Neural cell (in vitro differentiated cells): ENCODE results near the gene C9orf72. TPM values are rescaled to one million over a fixed set of nuclear protein-coding genes. Genes with fewer than 3 reads are reported as not detected.

Experiments used
- H2AFZ ChIP-seq: fragments of 200-600, 300-800 bp; sonication (generic), shearing (Covaris generic); 2 replicates; pipeline ENCODE4 v1.6.0; 2014; ENCODE audit warnings: low read depth, mild to moderate bottlenecking, antibody characterized with exemption, low read length, moderate library complexity
- H3F3A ChIP-seq: fragments of 200-600 bp; shearing (Covaris generic); 2 replicates; pipeline ENCODE4 v1.6.1; 2016; ENCODE audit warnings: mild to moderate bottlenecking, moderate library complexity, mixed read lengths, antibody characterized with exemption, low read length; ENCODE audit not compliant: insufficient read depth, poor library complexity, severe bottlenecking
- H3K27ac ChIP-seq: fragments of 200-600, 300-800 bp; sonication (generic), shearing (Covaris generic); 2 replicates; pipeline ENCODE4 v1.5.1; 2014; ENCODE audit warnings: mild to moderate bottlenecking, low read length, moderate library complexity
- H3K27me3 ChIP-seq: fragments of 300-800, 200-600 bp; sonication (generic), shearing (Covaris generic); 2 replicates; pipeline ENCODE4 v1.6.0; 2014; ENCODE audit warnings: mild to moderate bottlenecking, low read depth, low read length, moderate library complexity; ENCODE audit not compliant: insufficient read depth
- H3K36me3 ChIP-seq: fragments of 300-800, 200-600 bp; sonication (generic), shearing (Covaris generic); 2 replicates; pipeline ENCODE4 v1.5.1; 2014; ENCODE audit warnings: mild to moderate bottlenecking, antibody characterized with exemption, low read length, moderate library complexity; ENCODE audit not compliant: insufficient read depth
- H3K4me2 ChIP-seq: fragments of 300-800, 200-600 bp; sonication (generic), shearing (Covaris generic); 2 replicates; pipeline ENCODE4 v1.6.0; 2014; ENCODE audit warnings: mild to moderate bottlenecking, low read length
- H3K4me3 ChIP-seq: fragments of 300-800, 200-600 bp; sonication (generic), shearing (Covaris generic); 2 replicates; pipeline ENCODE4 v1.5.1; 2014; ENCODE audit warnings: mild to moderate bottlenecking, low read length, moderate library complexity
- H3K79me2 ChIP-seq: fragments of 200-600 bp; shearing (Covaris generic); replicated peaks from 2 replicates; pipeline ENCODE4 v1.6.0; 2014; ENCODE audit warnings: mild to moderate bottlenecking, low read length, moderate library complexity; ENCODE audit not compliant: insufficient read depth
- H3K9ac ChIP-seq: fragments of 300-800, 200-600 bp; sonication (generic), shearing (Covaris generic); 2 replicates; pipeline ENCODE4 v1.6.1; 2016; ENCODE audit warnings: mild to moderate bottlenecking, low read length, mixed read lengths
- H3K9me2 ChIP-seq: fragments of 200-600 bp; shearing (Covaris generic); 2 replicates; pipeline ENCODE4 v1.6.1; 2016; ENCODE audit warnings: mild to moderate bottlenecking, low read length, mixed read lengths; ENCODE audit not compliant: insufficient read depth
- H3K9me3 ChIP-seq: fragments of 200-600, 300-800 bp; sonication (generic), shearing (Covaris generic); 2 replicates; pipeline ENCODE4 v1.6.1; 2016; ENCODE audit warnings: mild to moderate bottlenecking, mixed run types, low read length, moderate library complexity, mixed read lengths
- H4K20me1 ChIP-seq: fragments of 200-600 bp; shearing (Covaris generic); 2 replicates; pipeline ENCODE4 v1.6.1; 2016; ENCODE audit warnings: mild to moderate bottlenecking, mixed run types; ENCODE audit not compliant: insufficient read depth
- CTCF ChIP-seq: fragments of 450-650 bp; IDR thresholded peaks from 2 replicates; pipeline ENCODE4 v1.5.1; 2014; ENCODE audit warnings: antibody characterized with exemption, mild to moderate bottlenecking, moderate library complexity; ENCODE audit not compliant: poor library complexity, severe bottlenecking
- EP300 ChIP-seq: fragments of 450-650 bp; conservative IDR thresholded peaks from 2 replicates; pipeline ENCODE4 v1.6.1; 2014; ENCODE audit warnings: antibody characterized with exemption, mild to moderate bottlenecking, moderate library complexity; ENCODE audit not compliant: poor library complexity, severe bottlenecking
- EZH2 ChIP-seq: fragments of 200-600, 300-800 bp; shearing (Covaris generic), sonication (generic); IDR thresholded peaks from 2 replicates; pipeline ENCODE4 v1.6.1; 2014; ENCODE audit warnings: antibody characterized with exemption, low read length, borderline replicate concordance, mild to moderate bottlenecking; ENCODE audit not compliant: insufficient read depth, poor library complexity, severe bottlenecking
- MXI1 ChIP-seq: fragments of 450-650 bp; conservative IDR thresholded peaks from 2 replicates; pipeline ENCODE4 v1.6.1; 2014; ENCODE audit warnings: antibody characterized with exemption, mild to moderate bottlenecking; ENCODE audit not compliant: poor library complexity, severe bottlenecking
- POLR2AphosphoS5 ChIP-seq: IDR thresholded peaks from 2 replicates; pipeline ENCODE4 v1.6.1; 2012
- RAD21 ChIP-seq: fragments of 450-650 bp; conservative IDR thresholded peaks from 2 replicates; pipeline ENCODE4 v1.6.1; 2014; ENCODE audit warnings: antibody characterized with exemption, mild to moderate bottlenecking, moderate library complexity
- REST ChIP-seq: IDR thresholded peaks from 2 replicates; pipeline ENCODE4 v1.6.1; 2012; ENCODE audit warnings: borderline replicate concordance
- SMC3 ChIP-seq: fragments of 450-650 bp; conservative IDR thresholded peaks from 2 replicates; pipeline ENCODE4 v1.6.1; 2014; ENCODE audit warnings: antibody characterized with exemption, mild to moderate bottlenecking, moderate library complexity; ENCODE audit not compliant: poor library complexity
- TAF1 ChIP-seq: IDR thresholded peaks from 2 replicates; pipeline ENCODE4 v1.6.1; 2012; ENCODE audit warnings: low read depth
- polyA plus RNA-seq: library from polyadenylated mRNA; depleted of rRNA; stranded (reverse); fragments of >200 nt; gene quantifications from 2 replicates; pipeline ENCODE4 v1.2.3, GENCODE V29; 2014

The C9orf72 gene
- polyA plus RNA-seq, 1 donor from 2014 or later: 166 TPM

GRCh38 chr9:27545471-27545870 lies 27.8 kb downstream of the C9orf72 start:
- H3K27ac ChIP-seq: no peak overlapping the region
- H3K36me3 ChIP-seq: peaks cover 23% of the 10 kb centered on the region
- no peaks in the 10 kb centered on the region for H3K79me2 ChIP-seq
- H3K4me2 ChIP-seq: no peak overlapping the region
- H3K9me3 ChIP-seq: no peaks in the 10 kb centered on the region
- H3K27me3 ChIP-seq: no peaks in the 10 kb centered on the region
- TF ChIP-seq EZH2: no peak
- TF ChIP-seq CTCF: no peak
- no peak for TF ChIP-seq REST
- TF ChIP-seq EP300: no peak
- TF ChIP-seq RAD21: no peak
- no peak for TF ChIP-seq POLR2AphosphoS5
- no peak for TF ChIP-seq MXI1
- H3K9me2 ChIP-seq: no peaks in the 10 kb centered on the region
- H2AFZ ChIP-seq: no peak overlapping the region
- H3K4me3 ChIP-seq: no peak overlapping the region
- no peaks in the 10 kb centered on the region for H3F3A ChIP-seq
- H4K20me1 ChIP-seq: no peaks in the 10 kb centered on the region
- H3K9ac ChIP-seq: no peak overlapping the region

GRCh38 chr9:27542508-27542907 lies 30.8 kb downstream of the C9orf72 start:
- no peaks in the 10 kb centered on the region for H3K79me2 ChIP-seq
- no peaks in the 10 kb centered on the region for H3K9me2 ChIP-seq
- H4K20me1 ChIP-seq: no peaks in the 10 kb centered on the region
- no peak overlapping the region for H3K27ac ChIP-seq
- H3K9me3 ChIP-seq: no peaks in the 10 kb centered on the region
- H3K4me3 ChIP-seq: no peak overlapping the region
- peaks cover 19% of the 10 kb centered on the region for H3K36me3 ChIP-seq
- H3K9ac ChIP-seq: no peak overlapping the region
- no peak overlapping the region for H3K4me2 ChIP-seq
- no peak overlapping the region for H2AFZ ChIP-seq
- no peaks in the 10 kb centered on the region for H3F3A ChIP-seq
- TF ChIP-seq RAD21 (no peak), MXI1 (no peak), POLR2AphosphoS5 (no peak), EP300 (no peak), SMC3 (no peak), EZH2 (no peak), TAF1 (no peak), REST (no peak), CTCF (no peak)
- no peaks in the 10 kb centered on the region for H3K27me3 ChIP-seq
